Fibroblast of lung (primary cell): ENCODE measurements around the gene ANKS1A.

ENCODE experiments used
- CTCF ChIP-seq, 2 donors: IDR thresholded peaks in 1 of 2; conservative IDR thresholded peaks in 1 of 2; 1 replicate in 1 of 2; 2 replicates in 1 of 2; pipeline ENCODE4 v1.5.1; 2011 to 2012; ENCODE audit warnings: low read length in 2 of 2, control low read depth in 1 of 2, inconsistent platforms in 1 of 2, low read depth in 1 of 2, mild to moderate bottlenecking in 1 of 2
- EZH2 ChIP-seq: IDR thresholded peaks from 2 replicates; pipeline ENCODE4 v1.5.1; 2012; ENCODE audit warnings: low read length, control low read depth, mild to moderate bottlenecking; ENCODE audit errors: missing control alignments

DNA sequence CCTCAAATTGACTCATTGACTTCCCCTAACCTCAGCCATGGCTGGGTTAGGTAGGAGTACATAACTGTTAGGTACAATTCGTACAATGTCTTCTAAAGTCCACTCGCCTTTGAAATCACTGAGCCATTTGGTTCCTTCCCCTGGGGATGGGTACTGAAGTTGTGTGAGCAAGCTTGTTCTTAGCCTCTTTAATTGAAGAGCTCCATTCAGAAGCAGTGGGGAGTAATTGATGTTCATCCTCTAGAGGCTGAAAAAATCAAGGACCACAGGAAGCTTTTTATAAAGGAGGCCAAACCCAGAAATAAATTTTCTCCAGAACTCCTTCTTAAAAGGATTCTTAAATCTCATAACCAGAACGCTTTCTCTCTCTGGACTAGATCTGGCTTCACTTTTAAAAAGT is 60.6 kb downstream of the ANKS1A start:
- TF ChIP-seq CTCF (conservative IDR thresholded peaks at IDR 0.05 in 1 of 2, IDR thresholded peaks at IDR 0.05 in 1 of 2; ENCODE audit: low read depth in 1 of 2, low read length in 2 of 2) (no peak), EZH2 (no peak)
